CD4-positive, alpha-beta T cell (primary cell): ENCODE results near the gene DGUOK. TPM values are rescaled to one million over a fixed set of nuclear protein-coding genes. Genes with fewer than 3 reads are reported as not detected.
"Not testable (repeated sequence)": the region's sequence is repeated elsewhere in the genome, so short reads cannot be mapped to it uniquely, and the experiment has no call there.

Source experiments
- ATAC-seq: fragments of 200-7000 bp; cut with Tn5 transposase; one replicate; pipeline ENCODE4 v1.10.0; 2022; ENCODE audit warnings: mild to moderate bottlenecking; ENCODE audit not compliant: poor library complexity
- CTCF ChIA-PET: fragments of 350-600 bp; sonication (Branson Sonifier 250); formaldehyde crosslinking; loops from one replicate; lab custom pipeline; 2021; ENCODE audit warnings: antibody characterized with exemption, inconsistent platforms; lab: Charles Lee
- POLR2A ChIA-PET: fragments of 350-600 bp; sonication (Branson Sonifier 250); formaldehyde crosslinking; loops from one replicate; lab custom pipeline; 2021; ENCODE audit warnings: antibody characterized with exemption, inconsistent platforms; lab: Charles Lee
- DNase-seq, 14 experiments: peaks; one replicate each; pipeline ENCODE4 v3.0.0-alpha.2; 2013 to 2020; ENCODE audit warnings: mixed read lengths in 2 of 14
- H3K27ac ChIP-seq, 2 donors: one replicate each; pipeline versions ENCODE4 v1.5.1 to v1.7.0; 2013; ENCODE audit warnings: low read length in 2 of 2, low read depth in 1 of 2, mild to moderate bottlenecking in 1 of 2
- H3K27me3 ChIP-seq, 2 experiments: 1 replicate in 1 of 2; 2 replicates in 1 of 2; pipeline versions ENCODE4 v1.6.1 to v1.7.0; 2013; ENCODE audit warnings: low read length in 2 of 2, control low read depth in 1 of 2, mild to moderate bottlenecking in 1 of 2, moderate library complexity in 1 of 2; ENCODE audit not compliant: insufficient read depth in 2 of 2, control insufficient read depth in 1 of 2
- H3K36me3 ChIP-seq: one replicate; pipeline ENCODE4 v1.6.1; 2013; ENCODE audit warnings: low read length, control low read depth; ENCODE audit not compliant: insufficient read depth
- H3K4me1 ChIP-seq: one replicate; pipeline ENCODE4 v1.6.1; 2013; ENCODE audit warnings: low read length, control low read depth; ENCODE audit not compliant: insufficient read depth
- H3K4me3 ChIP-seq: one replicate; pipeline ENCODE4 v1.5.1; 2013; ENCODE audit warnings: mild to moderate bottlenecking, low read length, moderate library complexity
- H3K9me3 ChIP-seq, 2 experiments: 1 replicate in 1 of 2; 2 replicates in 1 of 2; pipeline versions ENCODE4 v1.6.1 to v1.7.0; 2013; ENCODE audit warnings: low read length in 2 of 2, mild to moderate bottlenecking in 2 of 2, control low read depth in 1 of 2, moderate library complexity in 1 of 2; ENCODE audit not compliant: control insufficient read depth in 1 of 2, insufficient read depth in 1 of 2
- H3K27ac Mint-ChIP-seq: one replicate; pipeline ENCODE4 v1.8.0; 2020; ENCODE audit warnings: mixed read lengths
- H3K27me3 Mint-ChIP-seq: one replicate; pipeline ENCODE4 v1.8.0; 2021; ENCODE audit warnings: mixed read lengths
- H3K36me3 Mint-ChIP-seq: one replicate; pipeline ENCODE4 v1.8.0; 2021; ENCODE audit warnings: low read depth, mixed read lengths
- H3K4me1 Mint-ChIP-seq: one replicate; pipeline ENCODE4 v1.8.0; 2021; ENCODE audit warnings: low read depth, mixed read lengths
- H3K4me3 Mint-ChIP-seq: one replicate; pipeline ENCODE4 v1.8.0; 2020; ENCODE audit warnings: mild to moderate bottlenecking, mixed read lengths
- H3K9me3 Mint-ChIP-seq: one replicate; pipeline ENCODE4 v1.8.0; 2020; ENCODE audit warnings: mixed read lengths
- intact Hi-C, 2 experiments: fragments of 100-400 bp; cut with DNase I in 1 of 2; cut with micrococcal nuclease in 1 of 2; formaldehyde crosslinking; loops; one replicate each; pipeline versions ENCODE4 v1.15.1 to v1.9.0; 2023 to 2025; cut with DNase I, micrococcal nuclease
- total RNA-seq, 174 experiments: library from RNA in 2 of 174; stranded (reverse) in 2 of 174; gene quantifications; one replicate each; pipeline ENCODE4 v1.2.3 and lab custom pipeline; 2021 to 2026
- TF ChIP-seq, protein P1 (sequence below): fragments of 200-600 bp; IDR thresholded peaks from one replicate; pipeline ENCODE4 v1.8.0; 2022; ENCODE audit warnings: antibody characterized with exemption, mild to moderate bottlenecking

The DGUOK gene
- total RNA-seq, 2 experiments from 2014 or later = 30.5 to 32.0 TPM

GRCh38 chr2:73938718-73939352, 12.2 kb downstream of the DGUOK start:
- intact Hi-C loops = loop anchor here in 1 of 2 experiments (1.0 kb wide), 2 partner anchors 13 to 48 kb away; partner anchors contain the start of gene DGUOK

GRCh38 chr2:73939419-73939818, 12.7 kb downstream of the DGUOK start:
- TF ChIP-seq, protein P1, sequence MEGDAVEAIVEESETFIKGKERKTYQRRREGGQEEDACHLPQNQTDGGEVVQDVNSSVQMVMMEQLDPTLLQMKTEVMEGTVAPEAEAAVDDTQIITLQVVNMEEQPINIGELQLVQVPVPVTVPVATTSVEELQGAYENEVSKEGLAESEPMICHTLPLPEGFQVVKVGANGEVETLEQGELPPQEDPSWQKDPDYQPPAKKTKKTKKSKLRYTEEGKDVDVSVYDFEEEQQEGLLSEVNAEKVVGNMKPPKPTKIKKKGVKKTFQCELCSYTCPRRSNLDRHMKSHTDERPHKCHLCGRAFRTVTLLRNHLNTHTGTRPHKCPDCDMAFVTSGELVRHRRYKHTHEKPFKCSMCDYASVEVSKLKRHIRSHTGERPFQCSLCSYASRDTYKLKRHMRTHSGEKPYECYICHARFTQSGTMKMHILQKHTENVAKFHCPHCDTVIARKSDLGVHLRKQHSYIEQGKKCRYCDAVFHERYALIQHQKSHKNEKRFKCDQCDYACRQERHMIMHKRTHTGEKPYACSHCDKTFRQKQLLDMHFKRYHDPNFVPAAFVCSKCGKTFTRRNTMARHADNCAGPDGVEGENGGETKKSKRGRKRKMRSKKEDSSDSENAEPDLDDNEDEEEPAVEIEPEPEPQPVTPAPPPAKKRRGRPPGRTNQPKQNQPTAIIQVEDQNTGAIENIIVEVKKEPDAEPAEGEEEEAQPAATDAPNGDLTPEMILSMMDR = peak; percentile 21
- peaks cover 50% of the 10 kb centered on the region for H3K36me3 ChIP-seq
- DNase-seq (peak in 9 of 14 experiments; percentile 3 to 64 (median 38)), ATAC-seq (peak; percentile 81)
- Mint-ChIP-seq H3K27me3 (no peaks in the 10 kb centered on the region), H3K4me3 (peak overlapping the region; percentile 11), H3K4me1 (peaks cover 77% of the 10 kb centered on the region), H3K27ac (peak overlapping the region; percentile 77), H3K9me3 (no peaks in the 10 kb centered on the region), H3K36me3 (peaks cover 80% of the 10 kb centered on the region)
- H3K27ac ChIP-seq = no peak overlapping the region
- ChIA-PET POLR2A (interaction anchor here (0.9 to 3.9 kb wide), 4 partner anchors 9 to 181 kb away, joined by 3 to 22 read pairs (median 4); partner anchors contain the start of gene DGUOK), CTCF (interaction anchor here (0.7 to 1.0 kb wide), 4 partner anchors 12 to 438 kb away, joined by 3 to 4 read pairs (median 4); partner anchors contain the start of gene BOLA3)
- intact Hi-C loops = loop anchor here in 1 of 2 experiments (1.0 kb wide), 2 partner anchors 13 to 48 kb away; partner anchors contain the start of gene DGUOK
- no peaks in the 10 kb centered on the region for H3K9me3 ChIP-seq
- no peaks in the 10 kb centered on the region for H3K27me3 ChIP-seq
- no peak overlapping the region for H3K4me3 ChIP-seq
- peaks cover 19% of the 10 kb centered on the region for H3K4me1 ChIP-seq

More at GRCh38 chr2:73938718-73939352, 12.2 kb downstream of the DGUOK start:
- H3K27me3 ChIP-seq = no peaks in the 10 kb centered on the region
- H3K27ac ChIP-seq = no peak overlapping the region
- H3K4me1 ChIP-seq = peaks cover 19% of the 10 kb centered on the region
- Mint-ChIP-seq H3K27ac (peak overlapping the region; percentile 77), H3K4me1 (peaks cover 76% of the 10 kb centered on the region), H3K4me3 (no peak overlapping the region), H3K9me3 (no peaks in the 10 kb centered on the region), H3K27me3 (no peaks in the 10 kb centered on the region), H3K36me3 (peaks cover 80% of the 10 kb centered on the region)
- ATAC-seq (peak; percentile 72), DNase-seq (peak in 2 of 14 experiments; percentile 22 to 29)
- H3K9me3 ChIP-seq = no peaks in the 10 kb centered on the region
- H3K4me3 ChIP-seq = no peak overlapping the region
- ChIA-PET POLR2A (interaction anchor here (0.7 to 3.9 kb wide), 5 partner anchors 9 to 182 kb away, joined by 3 to 22 read pairs (median 4); partner anchors contain the start of gene DGUOK), CTCF (interaction anchor here (0.7 to 1.0 kb wide), 5 partner anchors 12 to 209 kb away, joined by 3 to 4 read pairs (median 3); partner anchors contain the start of gene BOLA3)
- peaks cover 44% of the 10 kb centered on the region for H3K36me3 ChIP-seq
- TF ChIP-seq, protein P1 = no peak

DNA sequence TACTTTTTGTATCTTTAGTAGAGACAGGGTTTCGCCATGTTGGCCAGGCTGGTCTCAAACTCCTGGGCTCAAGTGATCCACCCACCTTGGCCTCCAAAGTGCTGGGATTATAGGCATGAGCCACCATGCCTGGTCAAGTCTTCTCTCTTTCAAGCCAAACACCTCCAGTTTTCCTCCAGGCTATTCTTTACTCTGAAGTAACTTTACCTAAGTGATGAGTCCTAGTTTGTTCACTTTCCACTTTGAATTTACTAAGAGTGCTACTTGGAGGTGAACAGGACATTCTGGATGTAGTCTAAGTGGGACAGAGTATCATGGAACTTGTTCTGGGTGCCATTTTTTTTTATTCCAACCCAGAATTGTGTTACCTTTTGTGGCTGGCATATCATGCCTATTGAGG, 13.4 kb downstream of the DGUOK start:
- H3K27ac Mint-ChIP-seq = peak overlapping the region; percentile 77

More for the DNA sequence above, 13.4 kb downstream of the DGUOK start:
- H3K4me3 Mint-ChIP-seq, H3K27me3 ChIP-seq, H3K4me3 ChIP-seq, H3K27me3 Mint-ChIP-seq, H3K9me3 ChIP-seq, ATAC-seq, intact Hi-C loops, DNase-seq, H3K27ac ChIP-seq, H3K9me3 Mint-ChIP-seq: not testable (repeated sequence)
- H3K4me1 ChIP-seq = peaks cover 22% of the 10 kb centered on the region
- H3K4me1 Mint-ChIP-seq = peaks cover 81% of the 10 kb centered on the region
- H3K36me3 Mint-ChIP-seq = peaks cover 86% of the 10 kb centered on the region
- H3K36me3 ChIP-seq = peaks cover 55% of the 10 kb centered on the region
- ChIA-PET POLR2A (interaction anchor here (1.3 kb wide), 1 partner anchor 39 kb away, joined by 4 read pairs; no protein-coding TSS in a partner anchor), CTCF (interaction anchor here (0.7 kb wide), 1 partner anchor 437 kb away, joined by 3 read pairs; no protein-coding TSS in a partner anchor)
